Measurements from ENCODE around the gene CDK9.

Gene CDK9

DNA sequence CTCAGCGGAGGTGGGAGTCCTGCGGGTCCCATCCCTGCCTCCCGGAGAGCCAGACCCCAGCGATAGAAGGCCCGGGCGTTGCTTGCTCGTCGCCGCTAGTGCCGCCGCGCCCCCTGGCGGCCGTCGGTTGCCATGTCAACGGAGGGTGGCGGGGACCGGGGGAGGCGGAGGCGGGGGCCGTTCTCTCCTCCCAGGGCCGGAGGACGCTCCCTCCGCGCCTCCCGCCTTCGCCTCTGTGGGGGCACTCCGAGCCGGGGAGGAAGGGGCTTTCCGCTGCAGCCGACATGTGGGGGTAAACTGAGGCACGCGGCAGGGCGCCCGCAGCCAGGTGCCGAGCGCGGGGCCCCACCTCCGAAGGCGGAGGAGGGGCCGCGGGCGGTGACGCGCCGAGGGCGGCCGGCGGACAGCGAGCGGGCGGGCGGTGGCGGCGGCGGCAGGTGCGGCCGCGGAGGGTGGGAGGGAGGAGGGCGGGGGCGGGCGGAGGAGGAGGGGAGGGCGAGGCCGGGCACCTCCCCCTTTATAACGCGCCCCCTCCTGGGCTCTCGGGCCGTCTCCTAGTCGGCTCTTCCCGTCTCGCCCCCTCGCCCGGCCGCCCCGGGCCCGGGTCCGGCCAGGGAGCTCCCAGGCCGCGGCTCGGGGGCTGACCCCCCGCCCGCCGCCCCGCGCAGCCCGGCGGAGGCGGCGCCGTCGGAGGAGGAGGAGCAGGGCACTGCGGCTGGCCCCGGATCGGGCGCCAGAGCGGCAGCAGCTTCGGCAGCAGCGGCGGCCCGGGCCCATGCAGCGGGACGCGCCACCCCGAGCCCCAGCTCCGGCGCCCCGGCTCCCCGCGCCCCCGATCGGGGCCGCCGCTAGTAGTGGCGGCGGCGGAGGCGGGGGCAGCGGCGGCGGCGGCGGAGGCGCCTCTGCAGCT is 556 bp upstream of the CDK9 start:
- Histone ChIP-seq H3K27ac (ENCODE audit: low read depth, low read length) (peak overlapping the region; percentile 78), H3K9ac (ENCODE audit: low read length) (peak overlapping the region; percentile 49), H3K36me3 (ENCODE audit: insufficient read depth, low read length) (peaks cover 35% of the 10 kb centered on the region), H3K4me3 (ENCODE audit: low read depth in 1 of 2, low read length in 2 of 2) (peak overlapping the region; percentile 27 to 99), H3K27me3 (ENCODE audit: control insufficient read depth in 1 of 2, insufficient read depth in 2 of 2, low read length in 2 of 2) (no peaks in the 10 kb centered on the region), H3K4me1 (ENCODE audit: insufficient read depth, low read length) (peaks cover 20% of the 10 kb centered on the region), H3K9me3 (ENCODE audit: low read length) (no peaks in the 10 kb centered on the region)

DNA sequence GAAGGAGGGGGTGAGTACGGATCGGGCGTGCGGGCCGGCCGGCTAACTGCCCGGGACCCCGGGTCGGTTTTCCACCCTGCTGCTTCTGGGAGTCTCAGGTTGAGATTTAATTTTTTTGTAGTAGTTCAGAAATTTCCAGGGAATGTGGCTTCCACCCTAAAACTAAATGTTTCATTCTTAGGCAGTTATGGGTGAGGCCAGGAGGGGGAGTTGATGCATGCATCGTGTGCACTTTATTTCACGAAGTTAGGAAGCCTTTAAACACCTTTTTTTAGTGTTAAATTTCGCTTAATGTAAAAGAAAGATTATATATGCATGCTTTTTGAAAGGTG is 905 bp downstream of the CDK9 start:
- no peaks in the 10 kb centered on the region for H3K27me3 ChIP-seq (ENCODE audit: control insufficient read depth in 1 of 2, insufficient read depth in 2 of 2, low read length in 2 of 2)
- peak overlapping the region; percentile 97 for H3K27ac ChIP-seq (ENCODE audit: low read depth, low read length)
- peak overlapping the region; percentile 71 to 99 for H3K4me3 ChIP-seq (ENCODE audit: low read depth in 1 of 2, low read length in 2 of 2)
- H3K9me3 ChIP-seq (ENCODE audit: low read length) = no peaks in the 10 kb centered on the region
- peaks cover 46% of the 10 kb centered on the region for H3K36me3 ChIP-seq (ENCODE audit: insufficient read depth, low read length)
- peaks cover 20% of the 10 kb centered on the region for H3K4me1 ChIP-seq (ENCODE audit: insufficient read depth, low read length)
- peak overlapping the region; percentile 39 for H3K9ac ChIP-seq (ENCODE audit: low read length)

DNA sequence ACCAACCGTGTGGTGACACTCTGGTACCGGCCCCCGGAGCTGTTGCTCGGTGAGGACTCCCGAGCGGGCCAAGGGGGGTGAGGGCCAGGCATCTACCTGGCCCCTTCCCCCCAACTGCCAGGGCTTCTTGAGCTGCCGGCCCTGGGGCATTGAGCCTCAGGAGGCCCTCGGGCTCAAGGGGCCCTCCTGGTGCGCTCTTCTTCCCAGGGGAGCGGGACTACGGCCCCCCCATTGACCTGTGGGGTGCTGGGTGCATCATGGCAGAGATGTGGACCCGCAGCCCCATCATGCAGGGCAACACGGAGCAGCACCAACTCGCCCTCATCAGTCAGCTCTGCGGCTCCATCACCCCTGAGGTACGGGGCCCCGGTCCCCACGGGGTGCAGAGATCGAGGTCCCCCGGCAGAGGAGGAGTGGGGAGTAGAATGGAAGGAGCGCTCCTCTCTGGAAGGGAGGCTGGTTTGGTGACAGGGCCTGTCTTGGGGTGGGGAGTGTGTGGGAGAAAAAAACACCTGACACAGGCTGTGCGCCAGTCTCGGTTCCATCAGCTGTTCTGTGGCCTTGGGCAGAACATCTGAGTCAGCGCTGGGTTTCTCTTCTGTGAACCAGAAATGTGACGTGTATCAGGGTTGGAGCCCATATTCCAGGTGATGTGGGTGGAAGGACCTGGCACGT is 2.6 kb downstream of the CDK9 start:
- Histone ChIP-seq H3K9ac (ENCODE audit: low read length) (no peak overlapping the region), H3K4me3 (ENCODE audit: low read depth in 1 of 2, low read length in 2 of 2) (no peak overlapping the region), H3K27me3 (ENCODE audit: control insufficient read depth in 1 of 2, insufficient read depth in 2 of 2, low read length in 2 of 2) (no peaks in the 10 kb centered on the region), H3K27ac (ENCODE audit: low read depth, low read length) (no peak overlapping the region), H3K4me1 (ENCODE audit: insufficient read depth, low read length) (peaks cover 20% of the 10 kb centered on the region), H3K36me3 (ENCODE audit: insufficient read depth, low read length) (peaks cover 46% of the 10 kb centered on the region), H3K9me3 (ENCODE audit: low read length) (no peaks in the 10 kb centered on the region)

- Histone ChIP-seq H3K9me3 (ENCODE audit: low read length) (no peaks in the 10 kb centered on the region), H3K9ac (ENCODE audit: low read length) (no peak overlapping the region), H3K27me3 (ENCODE audit: control insufficient read depth in 1 of 2, insufficient read depth in 2 of 2, low read length in 2 of 2) (no peaks in the 10 kb centered on the region), H3K4me1 (ENCODE audit: insufficient read depth, low read length) (peaks cover 20% of the 10 kb centered on the region), H3K4me3 (ENCODE audit: low read depth in 1 of 2, low read length in 2 of 2) (no peak overlapping the region), H3K36me3 (ENCODE audit: insufficient read depth, low read length) (peaks cover 46% of the 10 kb centered on the region), H3K27ac (ENCODE audit: low read depth, low read length) (no peak overlapping the region)
Measured at GRCh38 chr9:127789179-127789578, 3.3 kb downstream of the CDK9 start.

DNA sequence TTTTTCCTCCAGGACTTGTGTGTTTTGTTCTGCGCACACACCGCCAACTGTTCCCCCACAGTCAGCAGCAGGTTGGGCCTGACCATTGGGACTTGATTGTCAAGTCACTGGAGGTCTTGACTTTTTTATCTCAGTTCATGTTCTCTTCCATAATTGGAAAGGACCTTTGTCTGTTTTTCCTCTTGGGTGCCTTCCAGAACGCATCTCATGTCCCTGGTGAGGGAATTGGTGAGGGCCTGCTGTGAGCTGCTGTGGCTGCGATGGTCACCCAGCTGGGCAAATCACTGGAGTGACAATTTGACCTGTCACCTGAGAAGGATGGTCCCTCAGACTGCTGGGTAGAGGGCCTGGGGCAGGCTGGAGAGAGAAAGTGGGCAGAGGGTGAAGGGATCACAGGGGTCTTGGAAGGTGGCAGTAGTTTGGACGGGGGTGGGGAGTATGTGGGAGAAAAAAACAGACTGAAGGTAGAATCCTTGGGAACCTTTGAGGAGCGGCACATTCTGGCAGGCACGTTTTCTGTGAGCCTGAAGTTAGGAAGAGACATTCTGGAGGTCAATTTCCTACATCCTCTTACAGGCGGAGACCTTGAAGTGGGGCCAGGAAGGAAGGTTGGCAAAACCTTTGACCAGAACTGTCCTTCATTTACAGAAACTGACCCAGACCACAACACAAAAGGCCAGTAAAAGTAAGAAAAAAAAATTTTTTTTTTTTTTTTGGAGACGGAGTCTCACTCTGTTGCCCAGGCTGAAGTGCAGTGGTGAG is 4.4 kb downstream of the CDK9 start:
- Histone ChIP-seq H3K4me3 (ENCODE audit: low read depth in 1 of 2, low read length in 2 of 2) (no peak overlapping the region), H3K27me3 (ENCODE audit: control insufficient read depth in 1 of 2, insufficient read depth in 2 of 2, low read length in 2 of 2) (no peaks in the 10 kb centered on the region), H3K36me3 (ENCODE audit: insufficient read depth, low read length) (peaks cover 46% of the 10 kb centered on the region), H3K4me1 (ENCODE audit: insufficient read depth, low read length) (peaks cover 15% of the 10 kb centered on the region), H3K9ac (ENCODE audit: low read length) (no peak overlapping the region), H3K27ac (ENCODE audit: low read depth, low read length) (no peak overlapping the region), H3K9me3 (ENCODE audit: low read length) (no peaks in the 10 kb centered on the region)

DNA sequence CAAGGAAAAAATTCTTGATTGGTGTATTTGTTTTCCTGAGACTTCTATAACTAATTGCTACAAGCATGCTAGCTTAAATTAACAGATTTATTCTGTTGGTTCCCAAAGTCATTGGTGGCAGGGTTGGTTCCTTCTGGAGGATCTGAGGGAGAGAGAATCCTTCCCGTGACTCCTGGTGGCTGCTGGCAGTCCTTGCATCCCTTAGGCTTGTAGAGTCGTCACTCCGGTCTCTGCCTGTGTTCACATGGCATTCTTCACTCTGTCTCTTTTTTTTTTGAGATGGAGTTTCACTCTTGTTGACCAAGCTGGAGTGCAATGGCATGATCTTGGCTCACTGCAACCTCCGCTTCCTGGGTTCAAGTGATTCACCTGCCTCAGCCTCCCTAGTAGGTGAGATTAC is 5.3 kb downstream of the CDK9 start:
- no peaks in the 10 kb centered on the region for H3K27me3 ChIP-seq (ENCODE audit: control insufficient read depth in 1 of 2, insufficient read depth in 2 of 2, low read length in 2 of 2)
- H3K9me3 ChIP-seq (ENCODE audit: low read length) = no peaks in the 10 kb centered on the region
- peaks cover 46% of the 10 kb centered on the region for H3K36me3 ChIP-seq (ENCODE audit: insufficient read depth, low read length)
- H3K4me1 ChIP-seq (ENCODE audit: insufficient read depth, low read length) = peaks cover 15% of the 10 kb centered on the region
- H3K27ac ChIP-seq (ENCODE audit: low read depth, low read length) = no peak overlapping the region
- H3K9ac ChIP-seq (ENCODE audit: low read length) = no peak overlapping the region
- no peak overlapping the region for H3K4me3 ChIP-seq (ENCODE audit: low read depth in 1 of 2, low read length in 2 of 2)

GRCh38 chr9:127792417-127793031 is 6.7 kb downstream of the CDK9 start:
- Histone ChIP-seq H3K4me1 (ENCODE audit: insufficient read depth, low read length) (peaks cover 13% of the 10 kb centered on the region), H3K9ac (ENCODE audit: low read length) (no peak overlapping the region)

GRCh38 chr9:127793093-127793708 is 7.4 kb downstream of the CDK9 start:
- H3K27me3 ChIP-seq (ENCODE audit: control insufficient read depth in 1 of 2, insufficient read depth in 2 of 2, low read length in 2 of 2) = no peaks in the 10 kb centered on the region
- H3K27ac ChIP-seq (ENCODE audit: low read depth, low read length) = no peak overlapping the region
- H3K9me3 ChIP-seq (ENCODE audit: low read length) = no peaks in the 10 kb centered on the region
- no peak overlapping the region for H3K4me3 ChIP-seq (ENCODE audit: low read depth in 1 of 2, low read length in 2 of 2)
- peaks cover 31% of the 10 kb centered on the region for H3K36me3 ChIP-seq (ENCODE audit: insufficient read depth, low read length)
- H3K4me1 ChIP-seq (ENCODE audit: insufficient read depth, low read length) = peaks cover 9% of the 10 kb centered on the region
- H3K9ac ChIP-seq (ENCODE audit: low read length) = no peak overlapping the region

More at GRCh38 chr9:127792417-127793031, 6.7 kb downstream of the CDK9 start:
- Histone ChIP-seq H3K27me3 (ENCODE audit: control insufficient read depth in 1 of 2, insufficient read depth in 2 of 2, low read length in 2 of 2) (no peaks in the 10 kb centered on the region), H3K27ac (ENCODE audit: low read depth, low read length) (no peak overlapping the region), H3K9me3 (ENCODE audit: low read length) (no peaks in the 10 kb centered on the region), H3K36me3 (ENCODE audit: insufficient read depth, low read length) (peaks cover 37% of the 10 kb centered on the region), H3K4me3 (ENCODE audit: low read depth in 1 of 2, low read length in 2 of 2) (no peak overlapping the region)

DNA sequence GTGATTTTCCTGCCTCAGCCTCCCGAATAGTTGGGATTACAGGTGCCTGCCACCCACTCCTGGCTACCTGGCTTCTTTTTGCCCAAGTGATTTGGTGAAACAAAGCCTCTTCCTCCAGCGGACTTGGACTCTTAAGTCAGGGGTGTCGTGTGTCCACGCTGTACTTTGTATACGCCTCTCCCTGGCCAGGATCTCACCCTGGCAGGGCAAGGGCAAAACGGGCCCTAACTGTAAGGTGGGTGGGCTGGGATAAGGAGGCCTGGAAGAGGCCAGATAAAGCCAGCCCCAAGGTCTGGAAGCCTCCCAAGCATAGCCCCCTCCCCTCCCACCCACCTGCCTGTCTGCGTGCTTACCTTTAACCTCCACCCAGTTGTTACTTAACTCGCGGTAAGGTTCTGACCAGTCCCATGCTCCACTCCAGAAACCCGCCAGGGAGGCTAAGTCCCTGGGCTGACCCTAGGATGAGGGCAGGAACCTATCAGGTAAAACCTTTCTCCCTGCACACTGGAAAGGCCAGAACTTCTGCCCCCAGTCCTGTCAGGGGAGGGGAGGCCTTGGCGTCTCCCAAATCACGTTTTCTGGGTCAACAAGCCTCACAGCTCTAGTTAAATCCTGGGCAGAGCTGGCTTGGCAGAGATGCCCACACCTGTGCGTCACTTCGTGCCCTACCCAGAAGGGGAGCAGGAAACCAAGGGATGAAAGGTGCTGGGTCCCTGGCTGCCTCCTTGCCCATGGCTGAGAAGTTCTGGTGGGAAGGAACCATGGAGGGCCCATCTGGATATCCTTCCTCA is 8.4 kb downstream of the CDK9 start:
- no peaks in the 10 kb centered on the region for H3K27me3 ChIP-seq (ENCODE audit: control insufficient read depth in 1 of 2, insufficient read depth in 2 of 2, low read length in 2 of 2)
- H3K36me3 ChIP-seq (ENCODE audit: insufficient read depth, low read length) = peaks cover 21% of the 10 kb centered on the region
- no peak overlapping the region for H3K27ac ChIP-seq (ENCODE audit: low read depth, low read length)

DNA sequence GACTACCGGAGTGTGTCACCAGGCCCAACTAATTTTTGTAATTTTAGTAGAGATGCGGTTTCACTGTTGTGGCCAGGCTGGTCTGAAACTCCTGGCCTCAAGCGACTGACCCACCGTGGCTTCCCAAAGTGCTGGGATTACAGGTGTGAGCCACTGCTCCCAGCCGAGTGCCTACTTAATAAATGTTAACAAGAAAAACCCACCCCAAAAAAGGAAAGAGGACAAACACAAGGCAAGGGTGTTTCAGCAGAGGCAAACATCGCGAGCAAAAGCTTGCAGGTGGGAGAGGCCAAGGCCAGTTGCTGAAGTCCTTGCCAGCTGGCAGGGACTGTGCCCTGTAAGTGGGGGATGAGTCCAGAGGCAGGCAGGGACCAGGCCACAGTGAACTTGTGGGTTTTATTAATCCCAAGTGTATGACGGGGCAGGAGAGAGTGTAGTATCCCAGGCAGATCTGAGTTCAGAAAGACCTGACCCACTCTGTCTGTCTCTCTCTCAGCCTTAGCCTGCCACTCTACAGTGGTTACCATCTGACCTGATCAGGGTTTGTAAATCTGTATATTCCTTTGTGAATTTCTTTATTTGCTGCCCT is 10.5 kb downstream of the CDK9 start:
- H3K36me3 ChIP-seq (ENCODE audit: insufficient read depth, low read length) = peaks cover under 1% of the 10 kb centered on the region
- H3K9ac ChIP-seq (ENCODE audit: low read length) = no peak overlapping the region
- peaks cover 9% of the 10 kb centered on the region for H3K4me1 ChIP-seq (ENCODE audit: insufficient read depth, low read length)
- no peak overlapping the region for H3K4me3 ChIP-seq (ENCODE audit: low read depth in 1 of 2, low read length in 2 of 2)
- no peaks in the 10 kb centered on the region for H3K9me3 ChIP-seq (ENCODE audit: low read length)
- H3K27ac ChIP-seq (ENCODE audit: low read depth, low read length) = no peak overlapping the region
- H3K27me3 ChIP-seq (ENCODE audit: control insufficient read depth in 1 of 2, insufficient read depth in 2 of 2, low read length in 2 of 2) = no peaks in the 10 kb centered on the region

More for the DNA sequence above, 8.4 kb downstream of the CDK9 start:
- Histone ChIP-seq H3K4me3 (ENCODE audit: low read depth in 1 of 2, low read length in 2 of 2) (no peak overlapping the region), H3K9ac (ENCODE audit: low read length) (no peak overlapping the region), H3K4me1 (ENCODE audit: insufficient read depth, low read length) (peaks cover 9% of the 10 kb centered on the region), H3K9me3 (ENCODE audit: low read length) (no peaks in the 10 kb centered on the region)
